Thymus (tissue), 11 donors: Measurements from ENCODE around the gene AP2M1. TPM values are rescaled to one million over a fixed set of nuclear protein-coding genes. Genes with fewer than 3 reads are reported as not detected.

Experiments used
- DNase-seq, 9 donors: peaks; one replicate each; pipeline ENCODE4 v3.0.0-alpha.2; 2013; ENCODE audit warnings: low spot score in 9 of 9, low read depth in 6 of 9, missing footprints in 1 of 9
- H3K27ac ChIP-seq, 2 donors: one replicate each; pipeline ENCODE4 v1.5.1; 2013; ENCODE audit warnings: control low read depth in 1 of 2, low read depth in 1 of 2, low read length in 1 of 2, mild to moderate bottlenecking in 1 of 2, moderate library complexity in 1 of 2
- H3K27me3 ChIP-seq, 2 donors: one replicate each; pipeline ENCODE4 v1.5.1; 2013; ENCODE audit warnings: low read length in 1 of 2; ENCODE audit not compliant: control insufficient read depth in 2 of 2, insufficient read depth in 1 of 2
- H3K36me3 ChIP-seq, 2 donors: one replicate each; pipeline ENCODE4 v1.5.1; 2013; ENCODE audit warnings: low read length in 1 of 2, mild to moderate bottlenecking in 1 of 2, moderate library complexity in 1 of 2; ENCODE audit not compliant: control insufficient read depth in 2 of 2, insufficient read depth in 2 of 2
- H3K4me1 ChIP-seq, 2 donors: one replicate each; pipeline ENCODE4 v1.5.1; 2013; ENCODE audit warnings: low read length in 2 of 2; ENCODE audit not compliant: control insufficient read depth in 2 of 2, insufficient read depth in 2 of 2
- H3K4me3 ChIP-seq, 2 donors: one replicate each; pipeline ENCODE4 v1.5.1; 2013; ENCODE audit warnings: low read length in 2 of 2, control low read depth in 1 of 2, mild to moderate bottlenecking in 1 of 2
- H3K9me3 ChIP-seq, 2 donors: one replicate each; pipeline ENCODE4 v1.5.1; 2013; ENCODE audit warnings: low read length in 1 of 2, mild to moderate bottlenecking in 1 of 2; ENCODE audit not compliant: control insufficient read depth in 2 of 2, insufficient read depth in 1 of 2
- WGBS: extraction: QIAGEN DNeasy Blood & Tissue Kit; methylation state at CpG from one replicate; pipeline ENCODE4 v1.1.7; 2013; 5-methylcytosine and 5-hydroxymethylcytosine counted together
- polyA plus RNA-seq: library from polyadenylated mRNA; stranded (reverse); fragments of 200-250 nt; gene quantifications from one replicate; pipeline ENCODE4 v1.2.3, GENCODE V29; 2013
- total RNA-seq: library from RNA; stranded (reverse); fragments of 120-200 nt; gene quantifications from one replicate; pipeline ENCODE4 v1.2.4, GENCODE V29; 2013
- donor health status: healthy.

The AP2M1 gene
- total and polyA plus RNA-seq, 2 donors: 138 to 165 TPM

DNA sequence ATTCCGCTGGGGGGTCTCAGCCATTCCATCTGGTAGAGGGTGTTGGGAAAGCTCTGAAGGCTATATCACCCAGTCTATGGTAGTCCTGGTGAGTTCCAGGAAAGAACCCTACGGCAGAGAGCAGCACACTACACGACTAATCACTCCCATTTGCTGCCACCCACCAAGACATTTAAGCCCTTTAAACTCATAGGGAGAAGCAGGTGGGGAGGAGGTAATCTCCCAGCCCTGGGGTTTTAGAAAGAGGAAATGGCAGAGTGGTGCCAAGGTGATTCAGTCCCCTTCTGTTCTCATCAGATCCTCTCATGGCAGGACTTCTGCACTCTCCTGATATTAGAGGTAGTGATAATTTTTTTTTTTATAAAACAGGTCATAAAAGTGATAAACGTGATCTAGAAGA lies 44.2 kb downstream of the AP2M1 start:
- no peak overlapping the region for H3K27ac ChIP-seq
- no peaks in the 10 kb centered on the region for H3K4me1 ChIP-seq
- DNase-seq: no peak
- no peaks in the 10 kb centered on the region for H3K9me3 ChIP-seq
- WGBS: 58% methylated on average over 4 of the region's 4 CpGs
- no peak overlapping the region for H3K4me3 ChIP-seq
- H3K27me3 ChIP-seq: peaks cover 0 to 9% of the 10 kb centered on the region in 2 donors
- H3K36me3 ChIP-seq: no peaks in the 10 kb centered on the region

DNA sequence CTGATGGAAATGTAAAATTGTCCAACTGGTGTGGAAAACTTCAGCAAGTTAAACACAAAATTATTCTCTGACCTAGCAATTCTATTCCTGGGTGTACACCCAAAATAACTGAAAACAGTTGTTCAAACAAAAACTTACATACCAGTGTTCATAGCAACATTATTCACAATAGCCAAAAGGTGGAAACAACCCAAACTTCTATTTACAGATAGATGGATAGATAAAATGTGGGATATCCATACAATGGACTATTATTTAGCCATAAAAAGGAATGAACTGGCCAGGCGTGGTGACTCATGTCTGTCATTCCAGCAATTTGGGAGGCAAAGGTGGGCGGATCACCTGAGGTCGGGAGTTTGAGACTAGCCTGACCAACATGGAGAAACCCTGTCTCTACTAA lies 47.9 kb downstream of the AP2M1 start:
- 90% methylated on average over 3 of the region's 3 CpGs for WGBS
- H3K27me3 ChIP-seq: peaks cover 6 to 31% of the 10 kb centered on the region in 2 donors
- H3K9me3 ChIP-seq: no peaks in the 10 kb centered on the region
- H3K36me3 ChIP-seq: no peaks in the 10 kb centered on the region
- no peak overlapping the region for H3K4me3 ChIP-seq
- H3K4me1 ChIP-seq: no peaks in the 10 kb centered on the region
- H3K27ac ChIP-seq: no peak overlapping the region
- no peak for DNase-seq

DNA sequence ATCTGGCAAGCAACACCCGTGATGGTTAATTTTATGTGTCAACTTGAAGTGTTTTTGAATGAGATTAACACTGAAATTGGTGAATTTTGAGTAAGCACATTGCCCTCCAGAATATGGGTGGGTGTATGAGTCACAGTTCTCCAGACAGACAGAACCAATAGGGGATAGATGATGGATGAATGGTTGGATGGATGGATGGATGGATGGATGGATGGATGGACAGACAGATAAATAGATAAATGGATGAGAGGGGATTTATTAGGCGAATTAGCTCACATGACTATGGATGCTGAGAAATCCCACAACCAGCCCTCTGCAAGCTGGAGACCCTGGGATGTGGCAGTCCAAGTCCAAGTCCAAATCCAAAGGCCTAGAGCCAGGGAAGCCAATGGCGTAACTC lies 49.3 kb downstream of the AP2M1 start:
- Histone ChIP-seq H3K4me1 (no peaks in the 10 kb centered on the region), H3K27ac (no peak overlapping the region), H3K4me3 (no peak overlapping the region), H3K9me3 (no peaks in the 10 kb centered on the region), H3K27me3 (peaks cover 19 to 40% of the 10 kb centered on the region in 2 donors), H3K36me3 (no peaks in the 10 kb centered on the region)
- 90% methylated on average over 3 of the region's 3 CpGs for WGBS
- DNase-seq: no peak

DNA sequence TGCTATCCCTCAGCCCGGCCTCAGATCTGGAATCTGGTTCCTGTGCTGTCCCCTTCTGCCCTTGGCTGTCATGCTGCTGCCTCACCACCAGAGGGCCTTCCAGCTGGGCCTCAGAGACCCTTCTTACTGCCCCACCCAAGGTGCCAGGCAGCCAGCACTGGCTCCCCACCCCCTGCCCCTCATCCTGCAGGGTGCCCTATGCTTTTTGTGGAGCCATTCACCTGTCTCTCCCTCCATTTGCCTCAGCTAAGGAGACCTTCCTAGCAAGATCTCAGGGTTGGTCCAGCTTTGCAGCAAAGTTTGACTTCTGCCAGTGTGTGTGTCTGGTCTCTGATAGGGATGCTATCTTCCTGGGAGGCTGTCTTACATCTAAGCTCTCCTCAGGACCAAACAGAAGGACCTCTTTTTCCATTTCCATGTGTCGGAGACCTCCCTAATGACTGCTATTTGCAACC lies 52.9 kb downstream of the AP2M1 start:
- Histone ChIP-seq H3K27me3 (peaks cover 52 to 73% of the 10 kb centered on the region in 2 donors), H3K4me1 (peaks cover 4 to 7% of the 10 kb centered on the region in 2 donors)
- peak in 4 of 9 donors; percentile 15 to 49 (median 34) for DNase-seq

DNA sequence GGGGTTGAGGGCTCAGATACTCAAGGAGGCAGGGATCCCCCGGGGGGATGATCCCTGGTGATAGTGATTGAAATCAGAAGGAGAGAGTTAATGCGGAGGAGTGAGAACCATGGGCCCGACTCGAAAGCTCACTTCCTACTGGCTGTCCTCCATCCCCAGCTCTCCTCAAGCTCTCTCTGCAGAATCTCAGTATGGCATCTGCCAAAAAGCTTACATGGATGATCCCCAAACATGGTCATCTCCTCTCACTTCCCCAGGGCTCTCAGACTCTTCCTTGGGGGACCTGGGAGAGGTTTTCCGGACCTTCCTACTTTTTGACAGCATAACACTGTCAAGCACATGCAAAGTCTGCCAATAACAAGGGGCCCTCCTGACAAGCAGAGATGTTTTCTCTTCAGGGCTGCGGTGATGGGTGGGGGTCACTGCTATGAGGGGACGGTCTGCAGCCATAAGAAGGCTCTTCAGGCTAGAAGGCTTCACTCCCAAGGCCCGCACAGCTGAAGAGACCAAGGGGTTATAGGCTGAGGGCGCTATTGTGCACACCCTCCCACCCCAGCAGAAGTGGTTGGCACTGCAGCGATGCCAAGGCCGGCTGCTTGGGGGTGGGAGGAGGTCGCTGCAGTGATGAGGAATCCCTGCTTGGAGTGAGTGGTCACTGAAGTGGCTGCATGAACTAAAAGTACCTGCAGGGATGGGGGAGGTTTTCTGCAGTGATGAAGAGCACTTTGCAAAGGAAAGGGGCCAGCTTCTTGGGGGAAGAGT lies 53.9 kb downstream of the AP2M1 start:
- H3K27ac ChIP-seq: no peak overlapping the region
- no peak overlapping the region for H3K4me3 ChIP-seq
- 44% methylated on average over 12 of the region's 12 CpGs for WGBS
- H3K9me3 ChIP-seq: peaks cover 0 to 4% of the 10 kb centered on the region in 2 donors
- no peaks in the 10 kb centered on the region for H3K36me3 ChIP-seq
- H3K27me3 ChIP-seq: peaks cover 61 to 82% of the 10 kb centered on the region in 2 donors
- no peak for DNase-seq
- H3K4me1 ChIP-seq: peaks cover 4 to 7% of the 10 kb centered on the region in 2 donors

More for the DNA sequence above, 52.9 kb downstream of the AP2M1 start:
- Histone ChIP-seq H3K27ac (no peak overlapping the region), H3K36me3 (no peaks in the 10 kb centered on the region), H3K4me3 (no peak overlapping the region), H3K9me3 (peaks cover 0 to 4% of the 10 kb centered on the region in 2 donors)
- WGBS: 52% methylated on average over 2 of the region's 2 CpGs

DNA sequence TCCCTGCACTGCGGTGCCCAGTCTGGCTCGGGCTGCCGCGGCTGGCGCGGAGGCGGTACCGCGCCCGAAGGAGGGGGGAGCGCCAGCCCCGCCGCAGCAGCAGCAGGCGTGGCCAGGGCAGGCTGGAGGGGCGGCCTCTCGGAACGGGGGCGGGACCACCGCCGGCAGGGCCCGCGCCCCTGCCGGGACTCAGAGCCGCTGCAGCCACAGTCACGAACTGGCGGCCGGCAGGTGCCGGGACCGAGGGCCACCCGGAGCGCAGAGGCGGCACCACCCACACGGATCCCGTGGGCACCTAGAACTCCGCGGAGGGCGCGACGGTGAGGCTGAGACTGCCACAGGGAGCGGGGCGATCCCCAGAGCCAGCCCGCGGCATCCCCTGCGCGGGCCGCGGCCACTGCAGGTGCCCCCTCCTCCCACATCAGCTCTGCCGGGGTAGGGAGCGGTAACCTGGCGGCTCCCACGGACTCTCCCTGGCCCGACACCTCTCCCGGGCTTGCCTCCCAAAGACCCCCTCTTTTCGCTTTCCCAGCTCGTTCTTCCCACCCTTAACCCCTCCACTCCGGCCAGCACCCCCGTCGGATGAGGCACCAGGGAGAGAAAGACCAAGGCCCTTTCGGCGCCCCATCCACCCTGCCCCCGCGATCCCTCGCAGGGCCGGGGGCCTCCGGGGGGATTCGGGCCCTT lies 54.9 kb downstream of the AP2M1 start, which contains the start of gene VWA5B2:
Gene VWA5B2, plus strand, starts transcription at position 192 of the 687 bp plus-strand sequence. CDS start 944 bp downstream, outside the sequence.
- H3K9me3 ChIP-seq: peaks cover 0 to 4% of the 10 kb centered on the region in 2 donors
- no peaks in the 10 kb centered on the region for H3K36me3 ChIP-seq
- peak in 6 of 9 donors; percentile 26 to 67 (median 44) for DNase-seq
- WGBS: 1% methylated on average over 66 of the region's 66 CpGs
- H3K4me3 ChIP-seq: peak within 1 kb of the TSS; percentile 16 to 44
- peaks cover 4 to 7% of the 10 kb centered on the region in 2 donors for H3K4me1 ChIP-seq
- no peak within 1 kb of the TSS for H3K27ac ChIP-seq
- peaks cover 61 to 87% of the 10 kb centered on the region in 2 donors for H3K27me3 ChIP-seq

DNA sequence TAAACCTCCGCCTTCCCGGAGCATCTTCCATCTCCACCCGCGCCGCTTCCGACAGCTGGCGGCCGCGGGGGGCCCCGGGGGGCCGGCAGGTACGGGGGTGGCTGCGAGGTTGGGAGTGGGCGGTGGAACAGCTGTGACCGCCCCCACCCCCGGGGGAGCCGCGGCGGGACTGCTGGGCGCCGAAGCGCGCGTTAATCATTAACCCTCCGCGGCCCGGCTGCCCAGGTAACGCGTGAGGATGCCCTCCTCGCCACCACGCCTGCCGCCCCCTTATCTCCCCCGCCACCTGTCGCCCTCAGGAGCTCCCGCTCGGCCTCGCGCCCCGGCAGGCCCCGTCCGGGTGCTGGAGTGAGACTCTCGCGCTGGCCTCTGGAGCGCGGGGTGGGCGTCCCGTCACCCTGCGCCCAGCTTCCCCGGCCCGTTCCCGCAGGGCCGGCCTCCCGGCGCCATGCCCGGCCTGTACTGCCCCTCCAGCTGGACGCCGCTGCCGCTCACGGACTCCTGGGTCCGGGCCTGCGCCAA lies 55.5 kb downstream of the AP2M1 start:
- no peak for DNase-seq
- peak overlapping the region; percentile 16 to 44 for H3K4me3 ChIP-seq
- 1% methylated on average over 61 of the region's 61 CpGs for WGBS
- H3K36me3 ChIP-seq: no peaks in the 10 kb centered on the region
- H3K4me1 ChIP-seq: peaks cover 4 to 7% of the 10 kb centered on the region in 2 donors
- H3K27ac ChIP-seq: no peak overlapping the region
- H3K9me3 ChIP-seq: peaks cover 0 to 4% of the 10 kb centered on the region in 2 donors
- H3K27me3 ChIP-seq: peaks cover 61 to 90% of the 10 kb centered on the region in 2 donors

DNA sequence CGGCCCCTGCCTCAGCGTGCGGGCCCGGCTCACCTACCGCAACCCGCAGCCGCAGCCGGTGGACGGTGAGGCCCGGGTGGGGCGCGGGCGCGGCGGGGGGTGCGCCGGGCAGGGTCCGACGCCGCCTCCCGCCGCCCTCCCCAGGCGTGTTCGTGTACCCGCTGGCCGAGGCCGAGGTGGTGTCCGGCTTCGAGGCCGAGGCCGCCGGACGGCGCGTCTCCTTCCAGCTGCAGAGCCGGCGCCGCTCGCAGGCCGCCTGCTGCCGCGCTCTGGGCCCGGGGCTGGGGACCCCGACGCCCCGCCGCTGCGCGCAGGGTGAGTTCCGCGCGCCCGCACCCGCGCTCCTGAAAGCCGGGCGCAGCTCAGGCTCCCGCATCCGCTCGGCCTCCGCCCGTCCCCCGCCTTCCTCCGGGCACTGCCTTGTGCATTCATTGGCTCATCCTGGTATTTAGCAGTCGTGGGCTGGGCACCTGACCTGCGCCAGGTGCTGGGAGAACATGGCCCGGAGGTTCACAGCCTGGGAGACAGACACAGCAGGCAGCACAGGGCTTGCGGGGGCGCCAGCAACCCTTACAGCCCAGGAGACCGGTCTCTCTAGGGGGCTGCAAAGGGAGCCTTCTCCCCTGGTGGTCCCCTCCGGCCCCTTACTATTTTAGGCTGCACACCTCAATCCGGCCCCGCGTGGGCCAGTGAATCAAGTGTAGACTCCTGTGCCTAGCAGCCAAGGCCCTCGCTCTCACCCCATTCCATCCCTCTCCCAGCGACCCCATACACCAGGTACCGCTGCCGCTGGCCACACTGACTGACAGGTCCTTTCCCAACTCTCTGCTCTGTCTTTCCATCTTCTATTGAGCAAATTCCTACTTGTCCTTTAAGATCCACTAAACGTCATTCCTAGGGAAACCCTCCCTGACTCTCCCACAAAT lies 56.2 kb downstream of the AP2M1 start:
- WGBS: 8% methylated on average over 79 of the region's 79 CpGs
- peaks cover 0 to 4% of the 10 kb centered on the region in 2 donors for H3K9me3 ChIP-seq
- peaks cover 4 to 7% of the 10 kb centered on the region in 2 donors for H3K4me1 ChIP-seq
- H3K36me3 ChIP-seq: no peaks in the 10 kb centered on the region
- H3K27ac ChIP-seq: no peak overlapping the region
- DNase-seq: no peak
- H3K27me3 ChIP-seq: peaks cover 61 to 88% of the 10 kb centered on the region in 2 donors
- peak overlapping the region in 1 of 2 donors; percentile 44 for H3K4me3 ChIP-seq
